Ectodermal cell (in vitro differentiated cells): ENCODE measurements around the gene SIVA1.

Source experiments
- H3K27ac ChIP-seq: 2 replicates; pipeline ENCODE4 v1.7.0; 2013; ENCODE audit warnings: mild to moderate bottlenecking, low read depth, low read length; ENCODE audit not compliant: insufficient read depth, poor library complexity, severe bottlenecking
- H3K27me3 ChIP-seq: 2 replicates; pipeline ENCODE4 v1.7.0; 2013; ENCODE audit warnings: mild to moderate bottlenecking, low read length; ENCODE audit not compliant: insufficient read depth, control insufficient read depth, poor library complexity, severe bottlenecking
- H3K36me3 ChIP-seq: one replicate; pipeline ENCODE4 v1.7.0; 2013; ENCODE audit warnings: low read length; ENCODE audit not compliant: control insufficient read depth, insufficient read depth
- H3K4me1 ChIP-seq: one replicate; pipeline ENCODE4 v1.7.0; 2013; ENCODE audit warnings: low read length; ENCODE audit not compliant: control insufficient read depth, insufficient read depth
- H3K4me3 ChIP-seq: 2 replicates; pipeline ENCODE4 v1.7.0; 2013; ENCODE audit warnings: low read depth, low read length, control low read depth; ENCODE audit not compliant: insufficient read depth
- H3K9me3 ChIP-seq: 2 replicates; pipeline ENCODE4 v1.7.0; 2013; ENCODE audit warnings: mild to moderate bottlenecking, low read length, moderate library complexity; ENCODE audit not compliant: control insufficient read depth
- WGBS, 2 experiments: methylation state at CpG; one replicate each; pipeline ENCODE4 v1.1.7; 2013; ENCODE audit warnings: missing lambda C conversion rate in 2 of 2; 5-methylcytosine and 5-hydroxymethylcytosine counted together

The SIVA1 gene

GRCh38 chr14:104734991-104735779 lies 17.8 kb upstream of the SIVA1 start:
- Histone ChIP-seq H3K9me3 (no peaks in the 10 kb centered on the region), H3K4me1 (no peaks in the 10 kb centered on the region)
- 88 to 89% methylated on average over 31 of the region's 31 CpGs for WGBS, 2 experiments

DNA sequence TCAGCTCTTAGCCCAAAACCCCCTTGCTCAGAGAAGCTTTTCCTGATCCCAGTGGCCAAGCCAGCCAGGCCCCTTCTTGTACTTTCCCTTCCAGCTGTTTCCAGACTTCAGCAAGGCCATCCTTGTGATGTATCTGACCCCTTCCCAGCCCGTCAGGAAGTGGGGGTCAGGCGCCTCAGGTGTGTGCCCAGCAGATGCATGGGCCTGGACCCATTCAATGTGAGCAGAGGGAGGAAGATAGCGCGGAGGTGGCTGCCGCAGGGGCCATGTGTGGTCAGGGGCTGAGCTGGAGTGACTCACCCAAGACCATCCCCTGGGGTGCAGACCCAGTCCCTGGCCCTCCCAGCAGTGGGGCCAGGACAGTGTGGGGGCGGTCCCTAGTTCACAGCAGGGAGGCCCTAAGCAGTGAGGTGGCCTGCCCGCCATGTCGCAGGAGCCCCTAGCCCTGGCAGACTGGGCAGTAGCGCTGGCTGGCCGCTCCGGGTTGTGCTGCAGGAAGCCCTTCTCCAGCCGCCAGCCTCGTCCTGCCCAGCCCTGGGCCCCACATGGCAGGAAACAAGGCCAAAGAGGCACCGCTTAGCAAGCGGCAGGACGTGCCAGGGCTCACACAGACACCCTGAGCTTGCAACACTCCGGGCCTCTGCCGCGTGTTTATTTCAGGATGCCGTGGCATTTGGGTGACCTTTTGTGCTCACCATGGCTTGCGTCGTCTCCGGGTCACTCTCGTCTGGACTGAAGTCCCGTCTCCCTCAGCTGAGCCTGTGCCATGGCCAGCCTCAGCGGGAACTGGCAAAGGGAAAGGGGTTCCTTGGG lies 16.9 kb upstream of the SIVA1 start:
- Histone ChIP-seq H3K4me1 (no peaks in the 10 kb centered on the region), H3K36me3 (no peaks in the 10 kb centered on the region), H3K27ac (no peak overlapping the region), H3K9me3 (no peaks in the 10 kb centered on the region), H3K4me3 (no peak overlapping the region), H3K27me3 (no peaks in the 10 kb centered on the region)
- 89 to 90% methylated on average over 26 of the region's 26 CpGs for WGBS, 2 experiments

More at GRCh38 chr14:104734991-104735779, 17.8 kb upstream of the SIVA1 start:
- Histone ChIP-seq H3K27ac (no peak overlapping the region), H3K4me3 (no peak overlapping the region), H3K36me3 (no peaks in the 10 kb centered on the region), H3K27me3 (no peaks in the 10 kb centered on the region)

- 91 to 93% methylated on average over 18 of the region's 18 CpGs for WGBS, 2 experiments
Observed at GRCh38 chr14:104738375-104739019, 14.4 kb upstream of the SIVA1 start.

GRCh38 chr14:104739026-104739425 lies 13.9 kb upstream of the SIVA1 start:
- no peak overlapping the region for H3K27ac ChIP-seq
- WGBS, 2 experiments, result 93 to 96% methylated on average over 17 of the region's 17 CpGs
- H3K4me3 ChIP-seq, result no peak overlapping the region
- no peaks in the 10 kb centered on the region for H3K27me3 ChIP-seq
- no peaks in the 10 kb centered on the region for H3K9me3 ChIP-seq
- H3K36me3 ChIP-seq, result no peaks in the 10 kb centered on the region
- no peaks in the 10 kb centered on the region for H3K4me1 ChIP-seq

More at GRCh38 chr14:104738375-104739019, 14.4 kb upstream of the SIVA1 start:
- Histone ChIP-seq H3K27me3 (no peaks in the 10 kb centered on the region), H3K27ac (no peak overlapping the region), H3K36me3 (no peaks in the 10 kb centered on the region), H3K4me1 (no peaks in the 10 kb centered on the region), H3K9me3 (no peaks in the 10 kb centered on the region), H3K4me3 (no peak overlapping the region)

DNA sequence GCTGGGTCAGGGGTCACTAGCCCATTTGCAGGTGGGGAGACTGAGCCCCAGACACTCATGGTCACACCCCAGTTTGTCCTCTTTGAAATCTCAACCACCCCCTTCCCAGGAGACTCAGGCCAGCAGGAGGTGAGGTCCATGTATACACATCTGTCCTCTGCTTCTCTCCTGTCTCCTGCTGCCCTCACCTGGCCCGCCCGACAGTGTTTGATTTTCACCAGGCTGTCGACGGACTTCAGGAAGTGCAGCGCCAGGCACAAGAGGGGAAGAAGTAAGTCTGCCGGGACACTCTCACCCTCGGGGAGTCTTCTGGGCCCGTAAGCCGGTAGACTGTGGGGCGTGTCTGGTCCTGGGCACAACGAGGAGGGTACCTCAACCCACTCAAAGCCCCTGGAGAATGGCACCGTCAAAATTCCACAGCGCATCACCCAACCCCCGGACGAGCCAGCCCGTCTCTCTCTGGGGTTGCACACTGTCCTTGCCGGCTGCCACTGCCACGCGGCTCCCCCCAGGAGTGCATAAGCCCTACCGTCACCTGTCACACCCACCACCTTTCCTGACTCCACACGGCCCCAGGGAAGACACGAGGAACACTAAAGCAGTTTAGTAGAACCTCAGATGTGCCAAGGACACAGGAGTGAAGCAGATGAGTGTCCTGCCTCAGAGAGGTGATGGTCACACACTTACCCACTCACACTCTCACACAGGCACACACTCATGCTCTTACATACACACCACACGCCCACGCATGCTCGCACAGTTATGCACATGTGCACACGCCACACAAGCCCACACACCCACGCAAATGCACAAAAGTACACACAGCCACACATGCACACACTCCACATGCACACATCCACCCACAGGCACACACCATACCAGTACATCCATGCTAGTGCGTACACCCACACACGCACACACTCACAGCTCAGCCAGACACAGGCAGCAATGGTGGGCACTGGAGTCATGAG lies 13.1 kb upstream of the SIVA1 start:
- 91% methylated on average over 29 of the region's 29 CpGs for WGBS, 2 experiments
- Histone ChIP-seq H3K36me3 (no peaks in the 10 kb centered on the region), H3K4me3 (no peak overlapping the region), H3K4me1 (no peaks in the 10 kb centered on the region), H3K9me3 (no peaks in the 10 kb centered on the region), H3K27ac (no peak overlapping the region), H3K27me3 (no peaks in the 10 kb centered on the region)

DNA sequence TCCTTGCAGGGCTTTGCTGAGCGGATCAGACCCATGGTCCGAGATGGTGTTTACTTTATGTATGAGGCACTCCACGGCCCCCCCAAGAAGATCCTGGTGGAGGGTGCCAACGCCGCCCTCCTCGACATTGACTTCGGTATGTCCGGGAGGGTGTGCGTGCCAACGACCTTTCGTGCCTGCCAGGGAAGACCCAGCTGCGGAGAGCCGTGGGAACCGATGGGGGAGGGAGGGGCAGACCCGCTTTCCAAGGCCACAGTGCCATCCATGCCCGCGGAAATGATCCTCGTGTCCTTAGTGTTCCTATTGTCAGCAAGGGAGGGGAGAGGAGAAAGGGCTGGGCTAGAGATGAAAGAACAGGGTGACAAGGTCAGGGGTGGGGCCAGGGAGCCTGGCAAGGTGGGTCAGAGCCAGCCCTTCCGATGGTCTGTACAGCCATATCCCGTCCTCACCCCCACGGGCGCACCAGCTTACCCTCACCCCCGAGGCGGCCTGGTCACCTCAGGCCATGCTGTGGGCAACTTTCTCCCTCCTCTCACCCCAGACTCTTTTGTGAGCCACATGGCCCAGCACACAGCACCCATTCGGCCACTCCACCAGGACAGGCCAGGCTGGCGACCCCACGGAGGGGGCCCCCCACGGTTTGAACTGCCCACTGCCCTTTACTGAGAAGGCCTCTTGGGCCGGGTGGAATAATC lies 11.7 kb upstream of the SIVA1 start:
- no peaks in the 10 kb centered on the region for H3K9me3 ChIP-seq
- H3K36me3 ChIP-seq, result no peaks in the 10 kb centered on the region
- no peaks in the 10 kb centered on the region for H3K27me3 ChIP-seq
- no peak overlapping the region for H3K4me3 ChIP-seq
- H3K27ac ChIP-seq, result no peak overlapping the region
- no peaks in the 10 kb centered on the region for H3K4me1 ChIP-seq
- 93% methylated on average over 29 of the region's 29 CpGs for WGBS, 2 experiments

DNA sequence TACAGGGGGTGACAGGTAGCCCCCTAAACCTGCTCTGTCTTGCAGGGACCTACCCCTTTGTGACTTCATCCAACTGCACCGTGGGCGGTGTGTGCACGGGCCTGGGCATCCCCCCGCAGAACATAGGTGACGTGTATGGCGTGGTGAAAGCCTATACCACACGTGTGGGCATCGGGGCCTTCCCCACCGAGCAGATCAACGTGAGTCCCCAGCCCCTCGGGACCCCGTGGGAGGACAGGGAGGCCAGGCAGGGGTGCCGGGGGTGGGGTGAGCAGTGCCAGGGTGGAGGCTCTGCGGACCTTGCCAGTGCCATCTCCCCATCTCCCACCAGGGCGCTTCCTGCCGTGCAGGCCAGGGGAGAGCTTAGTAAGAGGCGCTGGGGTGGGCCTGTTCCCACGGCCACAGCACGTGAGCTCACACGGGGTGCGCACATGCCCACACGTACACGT lies 11.1 kb upstream of the SIVA1 start:
- Histone ChIP-seq H3K9me3 (no peaks in the 10 kb centered on the region), H3K36me3 (no peaks in the 10 kb centered on the region), H3K27ac (no peak overlapping the region), H3K4me1 (no peaks in the 10 kb centered on the region), H3K4me3 (no peak overlapping the region), H3K27me3 (no peaks in the 10 kb centered on the region)
- 93 to 94% methylated on average over 23 of the region's 23 CpGs for WGBS, 2 experiments

DNA sequence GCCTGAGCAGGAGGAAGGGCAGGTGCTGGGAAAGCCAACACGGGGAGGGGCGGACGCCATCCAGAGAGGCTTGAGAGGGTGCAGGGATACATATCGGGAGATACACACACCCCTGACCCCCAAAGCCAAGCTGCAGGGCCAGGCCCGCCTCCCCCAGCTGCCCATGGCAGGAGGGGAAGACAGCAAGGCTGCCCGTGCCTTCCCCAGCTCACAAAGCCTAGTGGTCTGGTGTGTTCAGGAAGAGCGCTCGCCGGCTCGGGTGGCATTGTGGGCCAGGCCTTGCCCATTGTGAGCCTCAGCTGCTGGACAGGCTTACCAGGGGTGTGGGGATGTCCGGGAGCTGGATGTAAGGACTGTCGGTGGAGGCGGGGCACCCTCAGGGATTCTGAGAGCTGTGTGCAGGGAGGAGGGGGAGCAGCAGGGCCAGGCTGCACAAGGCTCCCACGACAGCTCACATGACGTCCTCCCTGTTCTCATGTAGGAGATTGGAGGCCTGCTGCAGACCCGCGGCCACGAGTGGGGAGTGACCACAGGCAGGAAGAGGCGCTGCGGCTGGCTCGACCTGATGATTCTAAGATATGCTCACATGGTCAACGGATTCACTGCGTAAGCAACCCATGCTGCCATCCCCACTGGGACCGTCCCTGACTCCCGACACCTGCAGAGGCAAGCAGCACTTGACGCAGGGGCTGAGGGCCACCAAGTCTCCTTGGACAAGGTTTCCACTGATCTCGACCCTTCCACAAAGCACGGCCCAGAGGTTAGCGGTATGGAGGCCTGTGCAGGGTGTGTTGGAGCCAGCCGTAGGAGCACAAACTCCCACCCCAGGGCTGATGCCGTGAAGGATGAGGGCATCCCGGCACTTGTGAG lies 10.1 kb upstream of the SIVA1 start:
- no peak overlapping the region for H3K27ac ChIP-seq
- no peaks in the 10 kb centered on the region for H3K36me3 ChIP-seq
- no peaks in the 10 kb centered on the region for H3K4me1 ChIP-seq
- 93 to 94% methylated on average over 32 of the region's 32 CpGs for WGBS, 2 experiments
- H3K4me3 ChIP-seq, result no peak overlapping the region
- no peaks in the 10 kb centered on the region for H3K27me3 ChIP-seq
- H3K9me3 ChIP-seq, result no peaks in the 10 kb centered on the region
